Measurements from ENCODE around the gene DECR2. TPM values are rescaled to one million over a fixed set of nuclear protein-coding genes. Genes with fewer than 3 reads are reported as not detected.
"Not testable (repeated sequence)": the region's sequence is repeated elsewhere in the genome, so short reads cannot be mapped to it uniquely, and the experiment has no call there.

Gene DECR2
- total and polyA plus RNA-seq, 12 donors, result 7.0 to 26.0 (median 11.6) TPM

DNA sequence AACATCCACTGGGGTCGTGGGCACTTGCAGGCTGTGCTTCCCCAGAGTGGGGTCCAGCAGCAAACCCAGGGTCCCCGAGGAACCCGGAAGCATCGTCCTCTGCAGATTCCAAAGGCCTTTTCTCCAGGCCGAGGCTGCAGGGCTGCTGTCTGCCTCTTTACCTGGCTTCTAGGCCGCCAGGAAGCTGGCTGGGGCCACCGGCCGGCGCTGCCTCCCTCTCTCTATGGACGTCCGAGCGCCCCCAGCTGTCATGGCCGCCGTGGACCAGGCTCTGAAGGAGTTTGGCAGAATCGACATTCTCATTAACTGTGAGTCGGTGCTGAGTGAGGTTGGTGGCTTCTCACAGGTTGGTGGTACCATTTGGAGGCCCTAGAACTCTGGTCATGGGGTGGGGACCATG lies 5.6 kb downstream of the DECR2 start:
- Histone ChIP-seq H3K36me3 (peaks cover 0 to 27% (median 0%) of the 10 kb centered on the region in 9 donors), H3K9me3 (no peaks in the 10 kb centered on the region), H3K4me1 (peaks cover 0 to 8% (median 5%) of the 10 kb centered on the region in 9 donors), H3K4me3 (no peak overlapping the region), H3K27me3 (no peaks in the 10 kb centered on the region), H3K27ac (no peak overlapping the region)
- ATAC-seq (no peak), DNase-seq (no peak)
- 90 to 92% methylated on average over 15 to 16 of the region's 16 CpGs for WGBS, 2 donors
- TF ChIP-seq, protein P1, sequence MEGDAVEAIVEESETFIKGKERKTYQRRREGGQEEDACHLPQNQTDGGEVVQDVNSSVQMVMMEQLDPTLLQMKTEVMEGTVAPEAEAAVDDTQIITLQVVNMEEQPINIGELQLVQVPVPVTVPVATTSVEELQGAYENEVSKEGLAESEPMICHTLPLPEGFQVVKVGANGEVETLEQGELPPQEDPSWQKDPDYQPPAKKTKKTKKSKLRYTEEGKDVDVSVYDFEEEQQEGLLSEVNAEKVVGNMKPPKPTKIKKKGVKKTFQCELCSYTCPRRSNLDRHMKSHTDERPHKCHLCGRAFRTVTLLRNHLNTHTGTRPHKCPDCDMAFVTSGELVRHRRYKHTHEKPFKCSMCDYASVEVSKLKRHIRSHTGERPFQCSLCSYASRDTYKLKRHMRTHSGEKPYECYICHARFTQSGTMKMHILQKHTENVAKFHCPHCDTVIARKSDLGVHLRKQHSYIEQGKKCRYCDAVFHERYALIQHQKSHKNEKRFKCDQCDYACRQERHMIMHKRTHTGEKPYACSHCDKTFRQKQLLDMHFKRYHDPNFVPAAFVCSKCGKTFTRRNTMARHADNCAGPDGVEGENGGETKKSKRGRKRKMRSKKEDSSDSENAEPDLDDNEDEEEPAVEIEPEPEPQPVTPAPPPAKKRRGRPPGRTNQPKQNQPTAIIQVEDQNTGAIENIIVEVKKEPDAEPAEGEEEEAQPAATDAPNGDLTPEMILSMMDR (IDR thresholded peaks at IDR 0.05), result no peak
- intact Hi-C loops (cut with DNase I), result no loop called here

DNA sequence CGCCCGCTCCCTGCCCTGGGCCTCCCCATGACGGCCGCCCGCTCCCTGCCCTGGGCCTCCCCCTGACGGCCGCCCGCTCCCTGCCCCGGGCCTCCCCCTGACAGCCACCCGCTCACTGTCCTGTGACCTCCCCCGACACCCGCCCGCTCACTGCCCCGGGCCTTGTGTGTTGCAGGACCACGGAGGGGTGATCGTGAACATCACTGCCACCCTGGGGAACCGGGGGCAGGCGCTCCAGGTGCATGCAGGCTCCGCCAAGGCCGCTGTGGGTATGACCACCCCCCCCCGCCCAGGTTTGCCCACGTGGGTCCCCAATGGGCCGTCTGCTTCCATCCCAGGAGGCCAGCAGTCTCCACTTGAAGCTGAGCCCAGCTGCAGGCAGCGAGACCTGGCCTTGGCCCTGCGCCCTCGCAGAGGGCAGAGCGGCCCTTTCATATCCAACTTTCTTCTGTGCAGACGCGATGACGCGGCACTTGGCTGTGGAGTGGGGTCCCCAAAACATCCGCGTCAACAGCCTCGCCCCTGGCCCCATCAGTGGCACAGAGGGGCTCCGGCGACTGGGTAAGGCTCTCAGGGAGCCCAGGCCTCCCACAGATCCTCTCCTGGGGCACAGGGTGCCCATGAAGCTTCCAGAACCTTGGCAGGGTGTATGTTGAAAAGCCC lies 9.0 kb downstream of the DECR2 start:
- TF ChIP-seq, protein P1 (IDR thresholded peaks at IDR 0.05), result no peak
- peaks cover 0 to 27% (median 0%) of the 10 kb centered on the region in 9 donors for H3K36me3 ChIP-seq
- ATAC-seq, result no peak
- no peaks in the 10 kb centered on the region for H3K4me1 ChIP-seq
- no peak overlapping the region for H3K27ac ChIP-seq
- 89 to 92% methylated on average over 36 of the region's 36 CpGs for WGBS, 2 donors
- no peaks in the 10 kb centered on the region for H3K27me3 ChIP-seq
- intact Hi-C loops (cut with DNase I), result no loop called here
- H3K9me3 ChIP-seq, result no peaks in the 10 kb centered on the region
- DNase-seq, result no peak
- no peak overlapping the region for H3K4me3 ChIP-seq

DNA sequence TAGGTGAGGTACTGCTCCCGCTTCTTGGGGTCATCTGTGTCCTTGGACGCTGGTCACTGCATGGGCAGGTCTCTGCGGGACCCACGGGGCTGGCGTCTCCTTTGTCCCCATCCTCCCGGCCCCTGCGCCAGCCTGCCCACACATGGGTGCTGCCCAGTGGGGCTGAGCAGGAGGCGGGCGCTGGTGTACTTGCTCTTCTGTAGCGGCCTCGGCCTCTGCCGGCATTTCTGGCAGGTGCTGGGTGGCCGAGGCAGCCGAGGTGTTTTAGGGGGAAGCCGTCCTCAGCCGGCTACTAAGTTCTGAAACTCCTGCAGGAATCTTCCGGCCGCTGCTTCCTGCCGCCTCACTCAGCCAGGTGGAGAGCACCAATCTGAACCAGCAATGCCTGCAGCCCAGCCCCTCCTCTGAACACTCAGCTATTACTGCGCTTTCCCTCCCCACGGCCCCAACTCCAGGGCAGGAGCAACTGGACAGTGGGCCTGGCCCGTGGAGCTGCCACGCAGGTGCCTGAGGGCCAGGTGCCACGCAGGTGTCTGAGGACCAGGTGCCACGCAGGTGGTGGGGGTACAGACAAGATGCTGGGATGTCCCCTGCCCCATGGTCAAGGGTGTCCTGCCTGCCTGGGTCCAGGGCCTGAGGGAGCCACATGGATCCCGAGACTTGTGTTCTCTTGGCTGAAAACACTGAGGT lies 10.0 kb downstream of the DECR2 start:
- intact Hi-C loops (cut with DNase I), result no loop called here
- TF ChIP-seq, protein P1 (IDR thresholded peaks at IDR 0.05), result no peak
- no peak overlapping the region for H3K27ac ChIP-seq
- H3K36me3 ChIP-seq, result peaks cover 0 to 27% (median 0%) of the 10 kb centered on the region in 9 donors
- H3K27me3 ChIP-seq, result no peaks in the 10 kb centered on the region
- DNase-seq, result no peak
- 94 to 97% methylated on average over 26 of the region's 26 CpGs for WGBS, 2 donors
- no peaks in the 10 kb centered on the region for H3K9me3 ChIP-seq
- no peak overlapping the region for H3K4me3 ChIP-seq
- peak in 2 of 8 donors; percentile 15 to 42 for ATAC-seq
- H3K4me1 ChIP-seq, result no peaks in the 10 kb centered on the region

DNA sequence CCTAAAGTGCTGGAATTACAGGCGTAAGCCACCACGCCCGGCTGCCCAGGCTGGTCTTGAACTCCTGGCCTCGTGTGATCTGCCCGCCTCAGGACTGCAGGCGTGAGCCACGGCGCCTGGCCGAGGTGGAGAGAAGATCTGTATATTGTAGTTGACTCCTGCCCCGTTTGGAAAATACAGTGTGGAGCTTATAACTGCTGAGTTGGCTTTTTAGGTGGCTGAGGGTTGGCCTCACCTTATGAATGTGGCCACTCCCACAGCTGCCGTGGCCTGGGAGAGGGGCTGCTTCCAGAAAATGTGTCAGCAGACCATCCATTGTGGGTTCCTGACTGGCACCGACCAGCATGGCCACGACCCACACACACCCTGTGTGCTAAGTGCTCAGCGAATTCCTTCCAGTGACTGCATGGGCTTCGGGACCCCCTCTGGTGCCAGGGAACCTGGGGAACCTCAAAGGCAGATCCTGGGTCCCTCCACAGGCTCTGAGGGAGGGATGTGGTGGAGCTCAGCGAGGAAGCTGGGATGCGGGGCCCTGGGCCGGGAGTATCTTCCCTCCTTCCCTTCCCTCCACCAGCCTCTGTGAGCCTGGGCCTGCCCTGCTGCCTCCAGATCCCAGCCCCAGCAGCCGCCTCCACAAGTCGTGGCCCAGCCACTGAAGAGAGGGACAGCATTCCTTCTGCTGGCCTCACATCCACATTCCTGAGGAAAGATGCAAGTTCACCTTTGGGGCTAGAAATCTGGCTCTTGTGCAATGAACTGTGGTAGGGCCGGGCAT lies 12.9 kb downstream of the DECR2 start:
- H3K27ac ChIP-seq, result no peak overlapping the region
- TF ChIP-seq, protein P1 (IDR thresholded peaks at IDR 0.05), result no peak
- peak in 1 of 8 donors; percentile 7 for ATAC-seq
- no peak overlapping the region for H3K4me3 ChIP-seq
- intact Hi-C loops (cut with DNase I), result no loop called here
- WGBS, 2 donors, result 90% methylated on average over 21 of the region's 21 CpGs
- no peaks in the 10 kb centered on the region for H3K27me3 ChIP-seq
- DNase-seq, result no peak
- no peaks in the 10 kb centered on the region for H3K4me1 ChIP-seq
- H3K36me3 ChIP-seq, result peaks cover 0 to 23% (median 0%) of the 10 kb centered on the region in 9 donors
- no peaks in the 10 kb centered on the region for H3K9me3 ChIP-seq

DNA sequence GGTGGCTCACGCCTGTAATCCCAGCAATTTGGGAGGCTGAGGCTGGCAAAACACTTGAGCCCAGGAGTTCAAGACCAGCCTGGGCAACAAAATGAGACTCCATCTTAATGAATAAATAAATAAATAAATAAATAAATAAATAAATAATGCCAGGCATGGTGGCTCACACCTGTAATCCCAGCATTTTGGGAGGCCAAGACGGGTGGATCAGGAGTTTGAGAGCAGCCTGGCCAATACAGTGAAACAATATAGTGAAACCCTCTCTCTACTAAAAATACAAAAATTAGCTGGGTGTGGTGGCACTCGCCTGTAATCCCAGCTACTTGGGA lies 13.4 kb downstream of the DECR2 start:
- WGBS, 2 donors, result 94 to 97% methylated on average over 3 of the region's 3 CpGs
- ATAC-seq; H3K4me3 ChIP-seq; intact Hi-C loops (cut with DNase I); H3K27me3 ChIP-seq; H3K4me1 ChIP-seq; H3K27ac ChIP-seq; DNase-seq; H3K9me3 ChIP-seq: not testable (repeated sequence)
- H3K36me3 ChIP-seq, result peaks cover 0 to 19% (median 0%) of the 10 kb centered on the region in 9 donors

DNA sequence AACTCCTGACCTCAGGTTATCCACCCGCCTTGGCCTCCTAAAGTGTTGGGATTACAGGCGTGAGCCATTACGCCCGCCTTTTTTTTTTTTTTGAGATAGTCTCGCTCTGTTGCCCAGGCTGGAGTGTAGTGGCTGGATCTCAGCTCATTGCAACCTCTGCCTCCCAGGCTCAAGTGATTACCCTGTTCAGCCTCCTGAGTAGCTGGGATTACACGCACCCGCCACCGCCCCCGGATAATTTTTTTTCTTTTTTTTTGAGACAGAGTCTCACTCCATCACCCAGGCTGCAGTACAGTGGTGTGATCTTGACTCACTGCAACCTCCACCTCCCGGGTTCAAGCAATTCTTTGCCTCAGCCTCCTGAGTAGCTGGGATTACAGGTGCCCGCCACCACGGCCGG lies 20.5 kb downstream of the DECR2 start:
- 91 to 94% methylated on average over 13 of the region's 13 CpGs for WGBS, 2 donors
- not testable (repeated sequence) for H3K9me3 ChIP-seq, H3K36me3 ChIP-seq, ATAC-seq, H3K27me3 ChIP-seq, DNase-seq, H3K27ac ChIP-seq, H3K4me3 ChIP-seq
- intact Hi-C loops (cut with DNase I), result loop anchor here in 3 of 10 donors (10.0 kb wide), 2 partner anchors 53 to 163 kb away; no protein-coding TSS in a partner anchor
- H3K4me1 ChIP-seq, result peaks cover 0 to 31% (median 25%) of the 10 kb centered on the region in 9 donors

Measured in heart right ventricle (tissue), 16 donors.